ENCODE measurements around the gene BHLHE23.

DNA sequence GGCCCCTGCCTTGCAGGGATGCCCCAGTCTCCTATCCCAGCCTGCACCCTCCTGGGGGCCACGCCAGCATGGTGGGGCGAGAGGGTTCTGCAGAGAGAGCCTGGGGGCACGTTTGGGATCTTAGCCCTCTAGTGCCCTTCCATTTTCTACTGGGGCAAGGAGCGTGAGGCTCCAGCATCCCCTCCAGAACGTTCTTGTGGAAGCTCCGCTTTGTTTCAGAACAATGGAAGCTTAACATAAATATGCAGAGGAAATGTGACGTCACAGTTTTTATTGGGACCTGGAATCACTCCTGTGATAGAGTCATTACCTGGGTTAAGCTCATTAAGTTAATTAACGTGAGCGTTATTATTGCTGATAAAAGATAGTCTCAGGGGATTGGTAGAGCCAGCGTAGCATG is 19.6 kb downstream of the BHLHE23 start:
- TF ChIP-seq, protein P1, sequence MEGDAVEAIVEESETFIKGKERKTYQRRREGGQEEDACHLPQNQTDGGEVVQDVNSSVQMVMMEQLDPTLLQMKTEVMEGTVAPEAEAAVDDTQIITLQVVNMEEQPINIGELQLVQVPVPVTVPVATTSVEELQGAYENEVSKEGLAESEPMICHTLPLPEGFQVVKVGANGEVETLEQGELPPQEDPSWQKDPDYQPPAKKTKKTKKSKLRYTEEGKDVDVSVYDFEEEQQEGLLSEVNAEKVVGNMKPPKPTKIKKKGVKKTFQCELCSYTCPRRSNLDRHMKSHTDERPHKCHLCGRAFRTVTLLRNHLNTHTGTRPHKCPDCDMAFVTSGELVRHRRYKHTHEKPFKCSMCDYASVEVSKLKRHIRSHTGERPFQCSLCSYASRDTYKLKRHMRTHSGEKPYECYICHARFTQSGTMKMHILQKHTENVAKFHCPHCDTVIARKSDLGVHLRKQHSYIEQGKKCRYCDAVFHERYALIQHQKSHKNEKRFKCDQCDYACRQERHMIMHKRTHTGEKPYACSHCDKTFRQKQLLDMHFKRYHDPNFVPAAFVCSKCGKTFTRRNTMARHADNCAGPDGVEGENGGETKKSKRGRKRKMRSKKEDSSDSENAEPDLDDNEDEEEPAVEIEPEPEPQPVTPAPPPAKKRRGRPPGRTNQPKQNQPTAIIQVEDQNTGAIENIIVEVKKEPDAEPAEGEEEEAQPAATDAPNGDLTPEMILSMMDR (IDR thresholded peaks at IDR 0.05), result no peak
- no peak for TF ChIP-seq EP300 (IDR thresholded peaks at IDR 0.05)
- TF ChIP-seq POLR2A (IDR thresholded peaks at IDR 0.05), result no peak
